GM12891 (cell line): ENCODE results near the gene CAMKMT.

Experiments
- POLR2A ChIP-seq: IDR thresholded peaks from 2 replicates; pipeline ENCODE4 v1.6.1; 2011; ENCODE audit warnings: low read depth, low read length, control low read depth
- SPI1 ChIP-seq: IDR thresholded peaks from 2 replicates; pipeline ENCODE4 v1.6.1; 2011; ENCODE audit warnings: low read depth, low read length, control low read depth

- TF ChIP-seq SPI1 (no peak), POLR2A (no peak)
These were observed 25.8 kb upstream of the CAMKMT start for GRCh38 chr2:44335806-44336538.
